Spinal cord (tissue), 10 donors: ENCODE results near the gene CASD1. TPM values are rescaled to one million over a fixed set of nuclear protein-coding genes. Genes with fewer than 3 reads are reported as not detected.

Source experiments
- DNase-seq, 6 donors: peaks; one replicate each; pipeline versions ENCODE4 v3.0.0 to v3.0.0-alpha.2; 2013 to 2015; ENCODE audit warnings: low spot score in 6 of 6, low read depth in 4 of 6
- H3K27ac ChIP-seq: one replicate; pipeline ENCODE4 v1.5.1; 2013; ENCODE audit warnings: low read depth, low read length, control low read depth
- H3K27me3 ChIP-seq: one replicate; pipeline ENCODE4 v1.6.1; 2013; ENCODE audit warnings: low read length; ENCODE audit not compliant: control insufficient read depth, insufficient read depth
- H3K36me3 ChIP-seq: one replicate; pipeline ENCODE4 v1.6.1; 2013; ENCODE audit warnings: low read length; ENCODE audit not compliant: control insufficient read depth, insufficient read depth
- H3K4me1 ChIP-seq: one replicate; pipeline ENCODE4 v1.6.1; 2013; ENCODE audit warnings: low read length; ENCODE audit not compliant: control insufficient read depth, insufficient read depth
- H3K4me3 ChIP-seq: one replicate; pipeline ENCODE4 v1.5.1; 2013; ENCODE audit warnings: low read depth, low read length, control low read depth
- H3K9me3 ChIP-seq: one replicate; pipeline ENCODE4 v1.6.1; 2013; ENCODE audit warnings: low read length; ENCODE audit not compliant: control insufficient read depth, insufficient read depth
- WGBS: methylation state at CpG from one replicate; pipeline ENCODE4 v1.1.5; 2013; ENCODE audit warnings: missing lambda C conversion rate; ENCODE audit not compliant: insufficient coverage; 5-methylcytosine and 5-hydroxymethylcytosine counted together
- polyA plus RNA-seq, 2 donors: library from polyadenylated mRNA; unstranded; fragments of 120-200 nt; gene quantifications; one replicate each; pipeline ENCODE4 v1.2.1, GENCODE V29; 2013; ENCODE audit not compliant: insufficient read length in 2 of 2
- total RNA-seq, 2 donors: library from RNA; depleted of rRNA in 1 of 2; stranded (reverse); fragments of 120-200 nt in 1 of 2; fragments of >200 nt in 1 of 2; gene quantifications; one replicate each; pipeline versions ENCODE4 v1.2.3 to v1.2.4, GENCODE V29; 2013 to 2014
- donor health status: healthy.

Gene CASD1
- total and polyA plus RNA-seq, 4 donors: 31.0 to 116 (median 80.1) TPM

- DNase-seq: no peak
- Histone ChIP-seq H3K27ac (no peak overlapping the region), H3K27me3 (no peaks in the 10 kb centered on the region), H3K9me3 (peaks cover 11% of the 10 kb centered on the region), H3K36me3 (no peaks in the 10 kb centered on the region), H3K4me3 (no peak overlapping the region), H3K4me1 (no peaks in the 10 kb centered on the region)
Observed at GRCh38 chr7:94571816-94572215, 62.2 kb downstream of the CASD1 start.

GRCh38 chr7:94575646-94576045, 66.0 kb downstream of the CASD1 start:
- Histone ChIP-seq H3K4me1 (no peaks in the 10 kb centered on the region), H3K9me3 (peaks cover 11% of the 10 kb centered on the region), H3K36me3 (no peaks in the 10 kb centered on the region), H3K4me3 (no peak overlapping the region), H3K27me3 (no peaks in the 10 kb centered on the region), H3K27ac (no peak overlapping the region)
- DNase-seq: no peak
- 83% methylated on average over 1 of the region's 2 CpGs for WGBS

GRCh38 chr7:94576316-94576715, 66.7 kb downstream of the CASD1 start:
- DNase-seq: no peak
- WGBS: 86% methylated on average over 1 of the region's 2 CpGs
- H3K9me3 ChIP-seq: peaks cover 11% of the 10 kb centered on the region
- no peak overlapping the region for H3K4me3 ChIP-seq
- no peaks in the 10 kb centered on the region for H3K36me3 ChIP-seq
- H3K27me3 ChIP-seq: no peaks in the 10 kb centered on the region
- H3K4me1 ChIP-seq: no peaks in the 10 kb centered on the region
- H3K27ac ChIP-seq: no peak overlapping the region

GRCh38 chr7:94577357-94577756, 67.7 kb downstream of the CASD1 start:
- peaks cover 11% of the 10 kb centered on the region for H3K9me3 ChIP-seq
- H3K27ac ChIP-seq: no peak overlapping the region
- no CpG with 5 or more reads among the region's 1 CpG for WGBS
- H3K4me3 ChIP-seq: no peak overlapping the region
- no peaks in the 10 kb centered on the region for H3K4me1 ChIP-seq
- no peak for DNase-seq
- no peaks in the 10 kb centered on the region for H3K36me3 ChIP-seq
- no peaks in the 10 kb centered on the region for H3K27me3 ChIP-seq

- H3K4me1 ChIP-seq: no peaks in the 10 kb centered on the region
- H3K27ac ChIP-seq: no peak overlapping the region
- no peak for DNase-seq
- no peaks in the 10 kb centered on the region for H3K27me3 ChIP-seq
- peaks cover 8% of the 10 kb centered on the region for H3K9me3 ChIP-seq
- no peaks in the 10 kb centered on the region for H3K36me3 ChIP-seq
- no peak overlapping the region for H3K4me3 ChIP-seq
Observed at GRCh38 chr7:94578614-94579013, 69.0 kb downstream of the CASD1 start.

GRCh38 chr7:94579470-94579869, 69.9 kb downstream of the CASD1 start:
- WGBS: 93% methylated on average over 1 of the region's 2 CpGs
- H3K36me3 ChIP-seq: no peaks in the 10 kb centered on the region
- H3K9me3 ChIP-seq: peaks cover 6% of the 10 kb centered on the region
- H3K27ac ChIP-seq: no peak overlapping the region
- no peak for DNase-seq
- no peak overlapping the region for H3K4me3 ChIP-seq
- H3K27me3 ChIP-seq: no peaks in the 10 kb centered on the region
- no peaks in the 10 kb centered on the region for H3K4me1 ChIP-seq

GRCh38 chr7:94580601-94581000, 71.0 kb downstream of the CASD1 start:
- H3K4me1 ChIP-seq: no peaks in the 10 kb centered on the region
- no peaks in the 10 kb centered on the region for H3K27me3 ChIP-seq
- DNase-seq: no peak
- no peak overlapping the region for H3K4me3 ChIP-seq
- H3K27ac ChIP-seq: no peak overlapping the region
- H3K36me3 ChIP-seq: no peaks in the 10 kb centered on the region
- no CpG with 5 or more reads among the region's 1 CpG for WGBS
- peaks cover 4% of the 10 kb centered on the region for H3K9me3 ChIP-seq

GRCh38 chr7:94584113-94584512, 74.5 kb downstream of the CASD1 start:
- H3K36me3 ChIP-seq: no peaks in the 10 kb centered on the region
- no peak for DNase-seq
- H3K4me1 ChIP-seq: no peaks in the 10 kb centered on the region
- no peak overlapping the region for H3K4me3 ChIP-seq
- no peak overlapping the region for H3K27ac ChIP-seq
- no peaks in the 10 kb centered on the region for H3K27me3 ChIP-seq
- WGBS: no CpG with 5 or more reads among the region's 1 CpG
- H3K9me3 ChIP-seq: no peaks in the 10 kb centered on the region

- H3K27ac ChIP-seq: no peak overlapping the region
Observed at GRCh38 chr7:94588075-94588474, 78.5 kb downstream of the CASD1 start.

GRCh38 chr7:94590526-94591162, 81.0 kb downstream of the CASD1 start:
- H3K27ac ChIP-seq: no peak overlapping the region
- no peaks in the 10 kb centered on the region for H3K4me1 ChIP-seq
- no peaks in the 10 kb centered on the region for H3K36me3 ChIP-seq
- H3K27me3 ChIP-seq: no peaks in the 10 kb centered on the region
- no peak overlapping the region for H3K4me3 ChIP-seq
- no CpG with 5 or more reads among the region's 4 CpGs for WGBS
- no peak for DNase-seq
- no peaks in the 10 kb centered on the region for H3K9me3 ChIP-seq

More at GRCh38 chr7:94588075-94588474, 78.5 kb downstream of the CASD1 start:
- H3K36me3 ChIP-seq: no peaks in the 10 kb centered on the region
- DNase-seq: peak in 1 of 6 donors; percentile 23
- H3K27me3 ChIP-seq: no peaks in the 10 kb centered on the region
- no peak overlapping the region for H3K4me3 ChIP-seq
- H3K4me1 ChIP-seq: no peaks in the 10 kb centered on the region
- no peaks in the 10 kb centered on the region for H3K9me3 ChIP-seq
- no CpG with 5 or more reads among the region's 2 CpGs for WGBS
